Fibroblast of lung (primary cell): ENCODE data around the gene TUBGCP2. TPM values are rescaled to one million over a fixed set of nuclear protein-coding genes. Genes with fewer than 3 reads are reported as not detected.

Experiments used
- DNase-seq, 2 donors: peaks; one replicate each; pipeline versions ENCODE4 v3.0.0 to v3.0.0-alpha.2; 2010; ENCODE audit warnings: low read depth in 2 of 2
- H2AFZ ChIP-seq: 2 replicates; pipeline ENCODE4 v1.5.1; 2012; ENCODE audit warnings: low read length, control low read depth, inconsistent platforms
- H3K27ac ChIP-seq: 2 replicates; pipeline ENCODE4 v1.5.1; 2011; ENCODE audit warnings: low read length, control low read depth; ENCODE audit not compliant: insufficient read depth
- H3K27me3 ChIP-seq: 2 replicates; pipeline ENCODE4 v1.5.1; 2011; ENCODE audit warnings: mild to moderate bottlenecking, low read length; ENCODE audit not compliant: control insufficient read depth, insufficient read depth
- H3K36me3 ChIP-seq: 2 replicates; pipeline ENCODE4 v1.5.1; 2011; ENCODE audit warnings: low read length; ENCODE audit not compliant: control insufficient read depth, insufficient read depth
- H3K4me1 ChIP-seq: 2 replicates; pipeline ENCODE4 v1.5.1; 2011; ENCODE audit warnings: low read length; ENCODE audit not compliant: control insufficient read depth, insufficient read depth; ENCODE audit errors: extremely low read depth
- H3K4me2 ChIP-seq: 2 replicates; pipeline ENCODE4 v1.5.1; 2011; ENCODE audit warnings: low read length, control low read depth; ENCODE audit not compliant: insufficient read depth; ENCODE audit errors: extremely low read depth
- H3K4me3 ChIP-seq, 4 experiments: fragments of 200-600 bp in 1 of 4; sonication (generic) in 1 of 4; replicated peaks in 1 of 4; 2 replicates each; pipeline ENCODE4 v1.5.1; 2011 to 2016; ENCODE audit warnings: low read length in 4 of 4, low read depth in 3 of 4, mild to moderate bottlenecking in 3 of 4, control low read depth in 2 of 4, inconsistent platforms in 1 of 4, mixed read lengths in 1 of 4; ENCODE audit not compliant: insufficient read depth in 1 of 4; ENCODE audit errors: control extremely low read depth in 1 of 4
- H3K79me2 ChIP-seq: 2 replicates; pipeline ENCODE4 v1.5.1; 2012; ENCODE audit warnings: mild to moderate bottlenecking, low read length, inconsistent platforms; ENCODE audit not compliant: control insufficient read depth, insufficient read depth
- H3K9ac ChIP-seq: 2 replicates; pipeline ENCODE4 v1.5.1; 2011; ENCODE audit warnings: mild to moderate bottlenecking, low read length, control low read depth; ENCODE audit not compliant: insufficient read depth
- H3K9me3 ChIP-seq: 2 replicates; pipeline ENCODE4 v1.5.1; 2012; ENCODE audit warnings: low read depth, low read length; ENCODE audit not compliant: control insufficient read depth, insufficient read depth
- H4K20me1 ChIP-seq: 2 replicates; pipeline ENCODE4 v1.5.1; 2011; ENCODE audit warnings: low read length; ENCODE audit not compliant: control insufficient read depth, insufficient read depth; ENCODE audit errors: extremely low read depth
- CTCF ChIP-seq, 2 donors: IDR thresholded peaks in 1 of 2; conservative IDR thresholded peaks in 1 of 2; 1 replicate in 1 of 2; 2 replicates in 1 of 2; pipeline ENCODE4 v1.5.1; 2011 to 2012; ENCODE audit warnings: low read length in 2 of 2, control low read depth in 1 of 2, inconsistent platforms in 1 of 2, low read depth in 1 of 2, mild to moderate bottlenecking in 1 of 2
- EZH2 ChIP-seq: IDR thresholded peaks from 2 replicates; pipeline ENCODE4 v1.5.1; 2012; ENCODE audit warnings: low read length, control low read depth, mild to moderate bottlenecking; ENCODE audit errors: missing control alignments
- polyA plus RNA-seq, 2 donors: library from polyadenylated mRNA; depleted of rRNA in 1 of 2; stranded (reverse) in 1 of 2; unstranded in 1 of 2; fragments of >200 nt; gene quantifications; 2 replicates each; pipeline ENCODE4 v1.2.1, GENCODE V29; 2011 to 2012; ENCODE audit warnings: missing spikeins in 1 of 2
- total RNA-seq: library from RNA; depleted of rRNA; stranded (reverse); fragments of >200 nt; gene quantifications from 2 replicates; pipeline ENCODE4 v1.2.1, GENCODE V29; 2014

Gene TUBGCP2
- total and polyA plus RNA-seq, 2 donors (not counting 1 experiment from before 2014, with no cell fraction given): 31.0 to 60.8 TPM

GRCh38 chr10:133231946-133232574 lies 76.6 kb downstream of the TUBGCP2 start:
- no peak overlapping the region for H2AFZ ChIP-seq
- no peak for DNase-seq
- H3K36me3 ChIP-seq: no peaks in the 10 kb centered on the region
- no peak overlapping the region for H3K9ac ChIP-seq
- no peak overlapping the region for H3K4me2 ChIP-seq
- no peak for TF ChIP-seq CTCF (conservative IDR thresholded peaks at IDR 0.05 in 1 of 2, IDR thresholded peaks at IDR 0.05 in 1 of 2; ENCODE audit: low read depth in 1 of 2, low read length in 2 of 2)
- TF ChIP-seq EZH2: no peak
- no peak overlapping the region for H3K4me3 ChIP-seq
- H3K27me3 ChIP-seq: peaks cover 35% of the 10 kb centered on the region
- H3K27ac ChIP-seq: no peak overlapping the region
- no peaks in the 10 kb centered on the region for H4K20me1 ChIP-seq
- H3K9me3 ChIP-seq: no peaks in the 10 kb centered on the region
- no peaks in the 10 kb centered on the region for H3K4me1 ChIP-seq
- no peaks in the 10 kb centered on the region for H3K79me2 ChIP-seq

- no peaks in the 10 kb centered on the region for H4K20me1 ChIP-seq
- no peak overlapping the region for H2AFZ ChIP-seq
- H3K4me1 ChIP-seq: no peaks in the 10 kb centered on the region
- no peak overlapping the region for H3K9ac ChIP-seq
- H3K27me3 ChIP-seq: peaks cover 28% of the 10 kb centered on the region
- H3K79me2 ChIP-seq: no peaks in the 10 kb centered on the region
- no peak for TF ChIP-seq CTCF (conservative IDR thresholded peaks at IDR 0.05 in 1 of 2, IDR thresholded peaks at IDR 0.05 in 1 of 2; ENCODE audit: low read depth in 1 of 2, low read length in 2 of 2)
- peak; percentile 65 for TF ChIP-seq EZH2
- no peak overlapping the region for H3K4me2 ChIP-seq
- no peak for DNase-seq
- H3K36me3 ChIP-seq: no peaks in the 10 kb centered on the region
- no peak overlapping the region for H3K4me3 ChIP-seq
- H3K9me3 ChIP-seq: no peaks in the 10 kb centered on the region
- no peak overlapping the region for H3K27ac ChIP-seq
Observed at GRCh38 chr10:133231244-133231945, 77.3 kb downstream of the TUBGCP2 start.

GRCh38 chr10:133230387-133231195 lies 78.1 kb downstream of the TUBGCP2 start:
- no peak overlapping the region for H3K9ac ChIP-seq
- peaks cover 27% of the 10 kb centered on the region for H3K27me3 ChIP-seq
- H3K36me3 ChIP-seq: no peaks in the 10 kb centered on the region
- H3K27ac ChIP-seq: no peak overlapping the region
- H2AFZ ChIP-seq: no peak overlapping the region
- no peak overlapping the region for H3K4me2 ChIP-seq
- no peak overlapping the region for H3K4me3 ChIP-seq
- peak; percentile 29 for TF ChIP-seq EZH2
- no peak for TF ChIP-seq CTCF (conservative IDR thresholded peaks at IDR 0.05 in 1 of 2, IDR thresholded peaks at IDR 0.05 in 1 of 2; ENCODE audit: low read depth in 1 of 2, low read length in 2 of 2)
- no peaks in the 10 kb centered on the region for H4K20me1 ChIP-seq
- no peaks in the 10 kb centered on the region for H3K4me1 ChIP-seq
- DNase-seq: no peak
- no peaks in the 10 kb centered on the region for H3K79me2 ChIP-seq
- H3K9me3 ChIP-seq: no peaks in the 10 kb centered on the region
